Measurements from ENCODE around the gene CTNNB1. TPM values are rescaled to one million over a fixed set of nuclear protein-coding genes. Genes with fewer than 3 reads are reported as not detected.

The CTNNB1 gene
- polyA plus RNA-seq, result 45.7 TPM

DNA sequence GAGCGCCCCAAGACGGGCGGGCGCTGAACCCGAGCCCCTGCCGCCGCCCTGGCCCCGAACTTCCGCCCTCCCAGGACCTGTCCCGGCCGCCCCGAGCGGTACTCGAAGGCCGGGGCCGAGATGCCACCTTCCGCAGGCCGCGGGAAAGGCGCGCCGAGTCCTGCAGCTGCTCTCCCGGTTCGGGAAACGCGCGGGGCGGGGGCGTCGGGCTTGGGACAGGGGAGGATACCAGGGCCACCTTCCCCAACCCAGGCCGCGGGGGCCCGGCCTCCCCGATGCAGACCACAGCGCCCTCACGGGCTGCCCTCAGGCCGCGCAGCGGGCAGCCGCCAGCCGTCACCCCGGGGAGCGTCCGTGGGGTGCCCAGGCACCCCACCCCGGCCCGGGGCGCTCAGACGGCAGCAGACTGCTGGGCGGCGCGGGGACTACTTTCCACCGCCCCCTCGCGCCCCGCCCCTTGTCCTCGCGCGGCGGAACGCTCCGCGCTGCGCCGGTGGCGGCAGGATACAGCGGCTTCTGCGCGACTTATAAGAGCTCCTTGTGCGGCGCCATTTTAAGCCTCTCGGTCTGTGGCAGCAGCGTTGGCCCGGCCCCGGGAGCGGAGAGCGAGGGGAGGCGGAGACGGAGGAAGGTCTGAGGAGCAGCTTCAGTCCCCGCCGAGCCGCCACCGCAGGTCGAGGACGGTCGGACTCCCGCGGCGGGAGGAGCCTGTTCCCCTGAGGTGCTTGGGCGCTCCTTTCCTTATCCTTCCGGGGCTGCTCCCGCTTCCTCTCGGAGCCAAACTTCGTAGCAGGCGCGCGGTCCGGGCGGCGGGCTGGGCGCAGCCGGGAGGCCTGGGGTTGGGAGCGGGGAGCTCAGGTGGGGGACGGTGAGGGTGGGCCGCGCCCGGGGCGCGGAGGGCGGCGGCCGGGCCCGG lies at the start of gene CTNNB1:
Gene CTNNB1, plus strand, starts transcription at position 556 of the 916 bp plus-strand sequence. CDS start 24,564 bp downstream, outside the sequence.
- peak within 1 kb of the TSS; percentile 95 to 99 (median 98) for H3K27ac Mint-ChIP-seq
- peak within 1 kb of the TSS; percentile 91 to 99 (median 98) for H3K4me3 Mint-ChIP-seq
- no peaks in the 10 kb centered on the region for H3K36me3 Mint-ChIP-seq
- no peaks in the 10 kb centered on the region for H3K9me3 Mint-ChIP-seq
- peaks cover 6% of the 10 kb centered on the region for H3K27me3 Mint-ChIP-seq
- H3K4me1 Mint-ChIP-seq, result peaks cover 30 to 38% (median 37%) of the 10 kb centered on the region in 3 donors

DNA sequence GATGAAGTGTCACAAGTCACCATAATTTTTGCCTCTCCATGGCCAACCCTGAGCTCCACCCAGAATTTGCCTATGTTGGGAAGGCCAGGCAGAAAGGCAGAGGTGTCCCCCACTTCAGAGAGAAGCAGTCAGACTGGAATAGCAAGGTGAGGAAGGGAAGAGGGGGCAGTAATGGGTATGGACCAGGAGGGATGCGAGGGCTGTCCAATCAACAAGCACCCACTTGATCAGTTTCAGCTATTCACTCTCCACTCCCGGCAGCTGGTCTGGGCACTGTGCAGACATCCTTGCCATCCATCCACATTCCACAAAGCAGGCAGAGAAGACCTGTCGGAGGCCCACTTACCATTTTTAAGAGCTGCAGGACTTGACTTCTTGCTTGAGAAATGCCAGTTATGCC lies 43.5 kb upstream of the CTNNB1 start:
- Mint-ChIP-seq H3K36me3 (peaks cover 1% of the 10 kb centered on the region), H3K9me3 (no peaks in the 10 kb centered on the region), H3K27me3 (peaks cover 1% of the 10 kb centered on the region), H3K4me1 (peaks cover 0 to 3% (median 1%) of the 10 kb centered on the region in 3 donors), H3K4me3 (no peak overlapping the region), H3K27ac (no peak overlapping the region)

DNA sequence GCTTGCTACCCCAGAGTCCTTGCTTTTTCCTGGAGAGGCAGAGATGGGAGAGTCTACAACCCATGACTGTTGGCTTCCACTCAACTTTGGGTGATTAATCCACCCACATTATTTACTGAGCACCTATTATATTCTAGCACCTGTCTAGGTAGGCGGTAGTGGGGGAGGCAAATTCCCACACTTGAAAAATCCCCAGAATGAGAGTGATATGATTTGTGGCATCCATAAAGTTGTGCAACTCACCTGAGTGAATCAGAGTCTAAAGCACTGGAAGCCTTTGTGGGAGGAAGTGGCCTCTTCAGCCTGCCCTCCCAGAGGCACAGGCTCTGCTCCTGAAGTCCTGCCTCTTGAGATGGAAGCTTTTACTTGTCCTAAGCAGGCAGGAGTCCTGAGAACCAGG lies 40.4 kb upstream of the CTNNB1 start:
- no peak overlapping the region for H3K27ac Mint-ChIP-seq
- H3K4me3 Mint-ChIP-seq, result no peak overlapping the region
- H3K9me3 Mint-ChIP-seq, result no peaks in the 10 kb centered on the region
- no peaks in the 10 kb centered on the region for H3K27me3 Mint-ChIP-seq
- peaks cover 0 to 4% (median 3%) of the 10 kb centered on the region in 3 donors for H3K4me1 Mint-ChIP-seq
- H3K36me3 Mint-ChIP-seq, result no peaks in the 10 kb centered on the region

DNA sequence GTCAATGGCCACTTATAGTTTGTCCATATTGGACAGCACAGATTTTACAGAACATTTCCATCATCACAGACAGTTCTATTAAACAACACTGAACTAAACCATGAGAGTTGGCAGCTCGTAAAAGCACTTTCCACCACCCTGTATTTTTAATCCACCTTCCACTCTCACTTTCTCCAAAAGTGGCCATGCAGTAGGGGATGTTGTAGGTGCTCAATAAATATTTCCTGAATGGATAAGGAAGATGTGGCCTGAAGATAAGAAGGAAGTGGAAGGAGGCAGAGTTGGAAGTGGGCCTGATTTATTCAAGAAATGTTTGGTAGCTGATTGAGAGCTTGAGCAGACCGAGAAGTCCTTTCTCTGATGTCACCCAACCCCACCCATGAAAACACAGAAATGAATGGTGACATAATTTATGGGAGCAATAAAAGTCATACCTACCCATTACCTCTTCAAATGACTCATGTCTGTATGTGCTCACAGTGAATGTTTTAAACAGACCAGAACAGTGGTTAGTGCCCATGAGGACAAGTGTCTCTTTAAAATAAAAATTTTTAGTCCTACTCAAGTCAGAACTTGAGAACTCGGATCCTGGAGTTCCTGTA lies 39.6 kb upstream of the CTNNB1 start:
- Mint-ChIP-seq H3K27me3 (no peaks in the 10 kb centered on the region), H3K4me3 (no peak overlapping the region), H3K4me1 (peaks cover 0 to 4% (median 0%) of the 10 kb centered on the region in 3 donors), H3K9me3 (no peaks in the 10 kb centered on the region), H3K36me3 (no peaks in the 10 kb centered on the region), H3K27ac (no peak overlapping the region)

- Mint-ChIP-seq H3K9me3 (no peaks in the 10 kb centered on the region), H3K27me3 (peaks cover 8% of the 10 kb centered on the region), H3K4me1 (peaks cover 0 to 3% (median 0%) of the 10 kb centered on the region in 3 donors), H3K36me3 (no peaks in the 10 kb centered on the region), H3K4me3 (no peak overlapping the region), H3K27ac (no peak overlapping the region)
Measured at GRCh38 chr3:41162541-41162940, 36.8 kb upstream of the CTNNB1 start.

GRCh38 chr3:41163006-41163405 lies 36.3 kb upstream of the CTNNB1 start:
- no peak overlapping the region for H3K27ac Mint-ChIP-seq
- H3K27me3 Mint-ChIP-seq, result peaks cover 8% of the 10 kb centered on the region
- H3K36me3 Mint-ChIP-seq, result no peaks in the 10 kb centered on the region
- no peaks in the 10 kb centered on the region for H3K9me3 Mint-ChIP-seq
- no peak overlapping the region for H3K4me3 Mint-ChIP-seq
- peaks cover 0 to 3% (median 0%) of the 10 kb centered on the region in 3 donors for H3K4me1 Mint-ChIP-seq

DNA sequence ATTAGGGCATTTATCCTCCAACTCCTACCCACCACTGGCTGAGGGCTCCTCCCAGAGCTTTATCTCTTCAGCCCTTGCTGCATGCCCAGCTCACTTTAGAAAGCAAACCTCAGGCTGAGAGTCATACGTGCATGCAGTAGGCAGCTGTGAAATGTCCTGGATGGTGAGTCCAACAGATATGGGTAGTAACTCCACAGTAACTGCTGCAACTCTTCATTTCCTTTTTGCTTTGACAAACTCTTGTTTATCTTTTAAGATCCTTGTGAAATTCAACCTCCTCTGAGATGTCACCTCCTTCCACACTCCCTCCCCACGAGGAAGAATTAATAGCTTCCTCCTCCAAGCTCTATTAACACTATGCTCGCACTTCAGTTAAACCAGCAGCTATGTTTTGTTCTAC lies 35.9 kb upstream of the CTNNB1 start:
- Mint-ChIP-seq H3K27me3 (peaks cover 8% of the 10 kb centered on the region), H3K9me3 (no peaks in the 10 kb centered on the region), H3K27ac (no peak overlapping the region), H3K4me3 (no peak overlapping the region), H3K36me3 (no peaks in the 10 kb centered on the region), H3K4me1 (peaks cover 0 to 3% (median 0%) of the 10 kb centered on the region in 3 donors)

DNA sequence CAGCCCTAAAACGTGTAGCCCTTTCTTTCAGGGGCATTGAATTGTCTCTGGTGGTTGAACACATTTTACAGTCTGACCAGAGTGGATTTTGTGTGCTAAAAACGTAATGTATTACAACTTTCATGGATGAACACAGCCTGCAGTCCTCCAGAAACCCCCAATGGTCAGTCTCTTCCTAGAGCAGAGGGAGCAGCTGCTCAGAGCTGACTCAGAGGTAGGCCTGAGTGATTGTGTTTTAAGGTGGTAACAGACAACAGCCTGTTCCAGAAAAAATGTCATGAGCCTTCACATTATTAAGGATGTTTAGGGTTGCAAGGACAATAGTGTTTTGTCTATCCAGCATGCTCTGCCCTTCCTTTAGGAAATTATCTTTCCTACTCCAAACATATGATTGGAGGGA lies 34.5 kb upstream of the CTNNB1 start:
- no peaks in the 10 kb centered on the region for H3K36me3 Mint-ChIP-seq
- no peak overlapping the region for H3K27ac Mint-ChIP-seq
- no peak overlapping the region for H3K4me3 Mint-ChIP-seq
- peaks cover 11% of the 10 kb centered on the region for H3K27me3 Mint-ChIP-seq
- no peaks in the 10 kb centered on the region for H3K9me3 Mint-ChIP-seq
- peaks cover 0 to 3% (median 0%) of the 10 kb centered on the region in 3 donors for H3K4me1 Mint-ChIP-seq

GRCh38 chr3:41167722-41168497 lies 31.4 kb upstream of the CTNNB1 start:
- H3K4me3 Mint-ChIP-seq, result no peak overlapping the region

DNA sequence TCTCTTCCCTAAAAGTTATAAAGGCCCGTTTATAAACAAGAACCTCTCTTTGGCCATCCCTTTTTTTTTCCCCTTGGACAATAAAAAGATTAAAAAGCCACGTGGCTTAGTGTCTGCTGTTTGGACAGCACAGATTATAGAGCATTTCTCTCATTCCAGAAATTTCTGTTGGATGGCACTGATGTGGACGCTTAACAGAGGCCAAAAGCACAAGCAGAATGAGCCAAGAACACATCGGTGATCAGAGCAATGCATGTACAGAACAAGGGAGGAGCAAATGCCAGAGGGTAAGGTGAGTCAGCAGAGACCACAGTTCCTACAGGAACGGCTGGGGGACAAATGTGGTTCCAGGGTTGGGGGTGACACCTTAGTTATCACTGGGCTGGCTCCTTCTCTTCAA lies 30.3 kb upstream of the CTNNB1 start:
- Mint-ChIP-seq H3K4me1 (no peaks in the 10 kb centered on the region), H3K9me3 (no peaks in the 10 kb centered on the region), H3K4me3 (no peak overlapping the region), H3K27me3 (peaks cover 13% of the 10 kb centered on the region), H3K27ac (no peak overlapping the region), H3K36me3 (no peaks in the 10 kb centered on the region)

More at GRCh38 chr3:41167722-41168497, 31.4 kb upstream of the CTNNB1 start:
- Mint-ChIP-seq H3K4me1 (peaks cover 0 to 3% (median 0%) of the 10 kb centered on the region in 3 donors), H3K27me3 (peaks cover 13% of the 10 kb centered on the region), H3K36me3 (no peaks in the 10 kb centered on the region), H3K27ac (no peak overlapping the region), H3K9me3 (no peaks in the 10 kb centered on the region)

GRCh38 chr3:41173926-41174885 lies 25.1 kb upstream of the CTNNB1 start:
- Mint-ChIP-seq H3K9me3 (no peaks in the 10 kb centered on the region), H3K27ac (no peak overlapping the region), H3K4me3 (no peak overlapping the region), H3K36me3 (no peaks in the 10 kb centered on the region), H3K4me1 (no peaks in the 10 kb centered on the region), H3K27me3 (peaks cover 8% of the 10 kb centered on the region)

DNA sequence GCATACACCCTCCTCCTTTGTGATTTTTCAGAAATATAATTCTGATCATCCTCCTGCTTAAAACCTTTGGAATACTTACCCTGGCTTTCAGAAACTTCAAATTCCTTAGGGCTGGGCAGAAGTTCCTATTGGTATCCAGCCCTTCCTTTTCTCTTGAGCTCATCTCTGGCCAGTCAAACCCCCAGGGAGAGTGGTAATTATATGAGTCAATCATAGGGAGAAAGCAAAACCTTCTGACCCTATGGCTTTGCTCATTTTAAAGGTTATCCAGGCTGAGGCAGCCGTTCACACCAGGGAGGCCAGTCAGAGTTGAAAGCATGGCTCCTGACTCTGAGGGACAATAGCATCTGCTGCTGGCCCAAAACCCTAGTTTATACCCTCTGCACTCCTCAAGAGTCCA lies 23.9 kb upstream of the CTNNB1 start:
- Mint-ChIP-seq H3K4me3 (no peak overlapping the region), H3K9me3 (no peaks in the 10 kb centered on the region), H3K36me3 (no peaks in the 10 kb centered on the region), H3K27ac (no peak overlapping the region), H3K4me1 (no peaks in the 10 kb centered on the region), H3K27me3 (peaks cover 11% of the 10 kb centered on the region)

GRCh38 chr3:41176596-41176995 lies 22.7 kb upstream of the CTNNB1 start:
- peaks cover 11% of the 10 kb centered on the region for H3K27me3 Mint-ChIP-seq

GRCh38 chr3:41178576-41178975 lies 20.7 kb upstream of the CTNNB1 start:
- no peak overlapping the region for H3K27ac Mint-ChIP-seq
- no peaks in the 10 kb centered on the region for H3K9me3 Mint-ChIP-seq
- H3K36me3 Mint-ChIP-seq, result no peaks in the 10 kb centered on the region
- no peak overlapping the region for H3K4me3 Mint-ChIP-seq
- H3K4me1 Mint-ChIP-seq, result no peaks in the 10 kb centered on the region
- H3K27me3 Mint-ChIP-seq, result peaks cover 13% of the 10 kb centered on the region

More at GRCh38 chr3:41176596-41176995, 22.7 kb upstream of the CTNNB1 start:
- no peak overlapping the region for H3K4me3 Mint-ChIP-seq
- no peak overlapping the region for H3K27ac Mint-ChIP-seq
- no peaks in the 10 kb centered on the region for H3K9me3 Mint-ChIP-seq
- no peaks in the 10 kb centered on the region for H3K36me3 Mint-ChIP-seq
- no peaks in the 10 kb centered on the region for H3K4me1 Mint-ChIP-seq
